Choroid plexus epithelial cell (primary cell): ENCODE results near the gene GORASP2.

Experiments used
- DNase-seq: peaks from one replicate; pipeline ENCODE4 v3.0.0-alpha.2; 2010; ENCODE audit warnings: low read depth
- H3K4me3 ChIP-seq: 2 replicates; pipeline ENCODE4 v1.5.1; 2011; ENCODE audit warnings: low read depth, mild to moderate bottlenecking, control low read depth, low read length, moderate library complexity
- CTCF ChIP-seq: conservative IDR thresholded peaks from 2 replicates; pipeline ENCODE4 v1.5.1; 2011; ENCODE audit warnings: low read depth, mild to moderate bottlenecking, control low read depth, inconsistent platforms, low read length, moderate library complexity

GORASP2 gene

GRCh38 chr2:170963386-170963785, 34.3 kb downstream of the GORASP2 start:
- no peak for TF ChIP-seq CTCF
- no peak for DNase-seq
- no peak overlapping the region for H3K4me3 ChIP-seq

GRCh38 chr2:170965446-170966225, 36.6 kb downstream of the GORASP2 start:
- no peak for TF ChIP-seq CTCF
- H3K4me3 ChIP-seq: no peak overlapping the region
- DNase-seq: peak; percentile 45

GRCh38 chr2:170966648-170967396, 37.8 kb downstream of the GORASP2 start:
- DNase-seq: no peak
- peak; percentile 28 for TF ChIP-seq CTCF
- no peak overlapping the region for H3K4me3 ChIP-seq

GRCh38 chr2:170967553-170967952, 38.5 kb downstream of the GORASP2 start:
- no peak for TF ChIP-seq CTCF
- no peak overlapping the region for H3K4me3 ChIP-seq
- DNase-seq: no peak

- TF ChIP-seq CTCF: no peak
- DNase-seq: no peak
- no peak overlapping the region for H3K4me3 ChIP-seq
Measured at GRCh38 chr2:170968205-170969003, 39.4 kb downstream of the GORASP2 start.

GRCh38 chr2:170969030-170969429, 40.0 kb downstream of the GORASP2 start:
- no peak for TF ChIP-seq CTCF
- H3K4me3 ChIP-seq: no peak overlapping the region
- no peak for DNase-seq
